ENCODE data around the gene RPN2. TPM values are rescaled to one million over a fixed set of nuclear protein-coding genes. Genes with fewer than 3 reads are reported as not detected.

RPN2 gene
- total RNA-seq, 2 donors from 2014 or later, result 154 to 269 TPM

GRCh38 chr20:37276494-37277252, 97.5 kb downstream of the RPN2 start:
- H3K4me3 ChIP-seq, result no peak overlapping the region
- peaks cover 5% of the 10 kb centered on the region for H3K4me1 ChIP-seq
- H3K9me3 ChIP-seq, result no peaks in the 10 kb centered on the region
- H3K36me3 ChIP-seq, result no peaks in the 10 kb centered on the region
- no peaks in the 10 kb centered on the region for H3K27me3 ChIP-seq
- intact Hi-C loops (cut with DNase I), result no loop called here
- peak; percentile 31 for TF ChIP-seq CTCF (IDR thresholded peaks at IDR 0.05)
- H3K27ac ChIP-seq, result no peak overlapping the region
- DNase-seq, result peak; percentile 53
- peak overlapping the region in 1 of 2 donors; percentile 57 for H3K9ac ChIP-seq (ENCODE audit: low read depth in 2 of 2, low read length in 2 of 2)

- H3K9me3 ChIP-seq, result no peaks in the 10 kb centered on the region
- no peak for DNase-seq
- no peaks in the 10 kb centered on the region for H3K27me3 ChIP-seq
- H3K36me3 ChIP-seq, result no peaks in the 10 kb centered on the region
- no peak for TF ChIP-seq CTCF (IDR thresholded peaks at IDR 0.05)
- H3K27ac ChIP-seq, result no peak overlapping the region
- intact Hi-C loops (cut with DNase I), result no loop called here
- H3K9ac ChIP-seq (ENCODE audit: low read depth in 2 of 2, low read length in 2 of 2), result no peak overlapping the region
- peaks cover 5% of the 10 kb centered on the region for H3K4me1 ChIP-seq
- no peak overlapping the region for H3K4me3 ChIP-seq
Observed at GRCh38 chr20:37277253-37277593, 98.1 kb downstream of the RPN2 start.

GRCh38 chr20:37278966-37279590, 99.9 kb downstream of the RPN2 start:
- Histone ChIP-seq H3K9ac (ENCODE audit: low read depth in 2 of 2, low read length in 2 of 2) (no peak overlapping the region), H3K27me3 (no peaks in the 10 kb centered on the region), H3K9me3 (no peaks in the 10 kb centered on the region), H3K4me1 (peaks cover 5% of the 10 kb centered on the region), H3K4me3 (no peak overlapping the region), H3K36me3 (no peaks in the 10 kb centered on the region), H3K27ac (no peak overlapping the region)
- intact Hi-C loops (cut with DNase I), result no loop called here
- DNase-seq, result no peak
- no peak for TF ChIP-seq CTCF (IDR thresholded peaks at IDR 0.05)

- no peaks in the 10 kb centered on the region for H3K9me3 ChIP-seq
- H3K4me3 ChIP-seq, result no peak overlapping the region
- no peak overlapping the region for H3K9ac ChIP-seq (ENCODE audit: low read depth in 2 of 2, low read length in 2 of 2)
- H3K27me3 ChIP-seq, result no peaks in the 10 kb centered on the region
- H3K36me3 ChIP-seq, result no peaks in the 10 kb centered on the region
- no peak overlapping the region for H3K27ac ChIP-seq
- no peak for DNase-seq
- no peak for TF ChIP-seq CTCF (IDR thresholded peaks at IDR 0.05)
- intact Hi-C loops (cut with DNase I), result loop anchor here (5.0 kb wide), 1 partner anchor 102 kb away; no protein-coding TSS in a partner anchor
- peaks cover 5% of the 10 kb centered on the region for H3K4me1 ChIP-seq
Observed at GRCh38 chr20:37279820-37280219, 100.7 kb downstream of the RPN2 start.

- H3K4me3 ChIP-seq, result no peak overlapping the region
- DNase-seq, result no peak
- no peaks in the 10 kb centered on the region for H3K9me3 ChIP-seq
- H3K4me1 ChIP-seq, result peaks cover 5% of the 10 kb centered on the region
- intact Hi-C loops (cut with DNase I), result loop anchor here (5.0 kb wide), 1 partner anchor 102 kb away; no protein-coding TSS in a partner anchor
- H3K27ac ChIP-seq, result no peak overlapping the region
- no peaks in the 10 kb centered on the region for H3K27me3 ChIP-seq
- no peaks in the 10 kb centered on the region for H3K36me3 ChIP-seq
- no peak overlapping the region for H3K9ac ChIP-seq (ENCODE audit: low read depth in 2 of 2, low read length in 2 of 2)
- TF ChIP-seq CTCF (IDR thresholded peaks at IDR 0.05), result no peak
Observed at GRCh38 chr20:37280403-37280802, 101.3 kb downstream of the RPN2 start.
